SK-N-SH treated with all-trans-retinoic acid at 6 μM for 48 hours (cell line): ENCODE results near the gene BRMS1.
A peak's percentile ranks its signal among the peaks of the same experiment; 100 is the strongest.
"Not testable (repeated sequence)": the region's sequence is repeated elsewhere in the genome, so short reads cannot be mapped to it uniquely, and the experiment has no call there.

ENCODE experiments used
- ATAC-seq: fragments of 200-7000 bp; cut with Tn5 transposase; 3 replicates; pipeline ENCODE4 v1.9.1; 2020; ENCODE audit warnings: mild to moderate bottlenecking, moderate library complexity
- ARNTL ChIP-seq: fragments of 450-650 bp; formaldehyde crosslinking; IDR thresholded peaks from 2 replicates; pipeline ENCODE4 v1.5.0; 2020; ENCODE audit warnings: low read depth, mild to moderate bottlenecking, moderate library complexity, borderline replicate concordance
- BACH2 ChIP-seq: fragments of 250-450 bp; sonication (Bioruptor Pico); IDR thresholded peaks from 2 replicates; pipeline ENCODE4 v1.9.0; 2021; ENCODE audit warnings: mild to moderate bottlenecking, borderline replicate concordance
- CSDC2 ChIP-seq: fragments of 250-450 bp; sonication (Bioruptor Pico); IDR thresholded peaks from 2 replicates; pipeline ENCODE4 v1.5.0; 2020; ENCODE audit warnings: mild to moderate bottlenecking, moderate library complexity
- ESRRG ChIP-seq: fragments of 250-450 bp; sonication (Bioruptor Pico); IDR thresholded peaks from 2 replicates; pipeline ENCODE4 v1.6.1; 2021; ENCODE audit warnings: mild to moderate bottlenecking
- GLIS3 ChIP-seq: fragments of 250-450 bp; sonication (Bioruptor Pico); IDR thresholded peaks from 2 replicates; pipeline ENCODE4 v1.5.0; 2020; ENCODE audit warnings: mild to moderate bottlenecking, moderate library complexity
- OSR1 ChIP-seq: fragments of 250-450 bp; sonication (Bioruptor Pico); IDR thresholded peaks from 2 replicates; pipeline ENCODE4 v1.8.0; 2022; ENCODE audit warnings: moderate library complexity, mild to moderate bottlenecking, inconsistent platforms
- SNAI2 ChIP-seq: fragments of 250-450 bp; sonication (Bioruptor Pico); IDR thresholded peaks from 2 replicates; pipeline ENCODE4 v1.5.0; 2020; ENCODE audit warnings: mild to moderate bottlenecking, moderate library complexity
- TCF4 ChIP-seq: fragments of 250-450 bp; sonication (Bioruptor Pico); IDR thresholded peaks from 2 replicates; pipeline ENCODE4 v1.8.0; 2021; ENCODE audit warnings: mild to moderate bottlenecking, moderate library complexity, borderline replicate concordance
- TOX ChIP-seq: fragments of 250-450 bp; sonication (Bioruptor Pico); IDR thresholded peaks from 2 replicates; pipeline ENCODE4 v1.8.0; 2021; ENCODE audit warnings: mild to moderate bottlenecking, moderate library complexity, borderline replicate concordance
- ZFP3 ChIP-seq: fragments of 250-450 bp; sonication (Bioruptor Pico); IDR thresholded peaks from 2 replicates; pipeline ENCODE4 v1.5.0; 2020; ENCODE audit warnings: mild to moderate bottlenecking, moderate library complexity
- ZFP30 ChIP-seq: fragments of 450-650 bp; formaldehyde crosslinking; IDR thresholded peaks from 2 replicates; pipeline ENCODE4 v1.5.0; 2022; ENCODE audit warnings: mild to moderate bottlenecking, moderate library complexity
- ZNF565 ChIP-seq: fragments of 450-650 bp; formaldehyde crosslinking; conservative IDR thresholded peaks from 2 replicates; pipeline ENCODE4 v1.5.0; 2020; ENCODE audit warnings: low read depth, mild to moderate bottlenecking, moderate library complexity
- ZNF70 ChIP-seq: fragments of 450-650 bp; formaldehyde crosslinking; IDR thresholded peaks from 2 replicates; pipeline ENCODE4 v1.5.0; 2020; ENCODE audit warnings: mild to moderate bottlenecking, moderate library complexity
- TF ChIP-seq, protein P1 (sequence below): fragments of 250-450 bp; sonication (Bioruptor Pico); IDR thresholded peaks from 2 replicates; pipeline ENCODE4 v1.5.1; 2021; ENCODE audit warnings: mild to moderate bottlenecking, moderate library complexity
- TF ChIP-seq, protein P2 (sequence below): fragments of 250-450 bp; sonication (Bioruptor Pico); IDR thresholded peaks from 2 replicates; pipeline ENCODE4 v1.8.0; 2021; ENCODE audit warnings: low read depth, mild to moderate bottlenecking, moderate library complexity, borderline replicate concordance
- TF ChIP-seq, protein P3 (sequence below): fragments of 250-450 bp; sonication (Bioruptor Pico); IDR thresholded peaks from 2 replicates; pipeline ENCODE4 v1.5.1; 2020; ENCODE audit warnings: low read depth, mild to moderate bottlenecking, moderate library complexity
- TF ChIP-seq, protein P4 (sequence below): fragments of 250-450 bp; sonication (Bioruptor Pico); IDR thresholded peaks from 2 replicates; pipeline ENCODE4 v1.8.0; 2020; ENCODE audit warnings: mild to moderate bottlenecking, moderate library complexity, borderline replicate concordance
- TF ChIP-seq, protein P5 (sequence below): fragments of 250-450 bp; sonication (Bioruptor Pico); IDR thresholded peaks from 2 replicates; pipeline ENCODE4 v1.5.0; 2020; ENCODE audit warnings: mild to moderate bottlenecking, moderate library complexity

Gene BRMS1

DNA sequence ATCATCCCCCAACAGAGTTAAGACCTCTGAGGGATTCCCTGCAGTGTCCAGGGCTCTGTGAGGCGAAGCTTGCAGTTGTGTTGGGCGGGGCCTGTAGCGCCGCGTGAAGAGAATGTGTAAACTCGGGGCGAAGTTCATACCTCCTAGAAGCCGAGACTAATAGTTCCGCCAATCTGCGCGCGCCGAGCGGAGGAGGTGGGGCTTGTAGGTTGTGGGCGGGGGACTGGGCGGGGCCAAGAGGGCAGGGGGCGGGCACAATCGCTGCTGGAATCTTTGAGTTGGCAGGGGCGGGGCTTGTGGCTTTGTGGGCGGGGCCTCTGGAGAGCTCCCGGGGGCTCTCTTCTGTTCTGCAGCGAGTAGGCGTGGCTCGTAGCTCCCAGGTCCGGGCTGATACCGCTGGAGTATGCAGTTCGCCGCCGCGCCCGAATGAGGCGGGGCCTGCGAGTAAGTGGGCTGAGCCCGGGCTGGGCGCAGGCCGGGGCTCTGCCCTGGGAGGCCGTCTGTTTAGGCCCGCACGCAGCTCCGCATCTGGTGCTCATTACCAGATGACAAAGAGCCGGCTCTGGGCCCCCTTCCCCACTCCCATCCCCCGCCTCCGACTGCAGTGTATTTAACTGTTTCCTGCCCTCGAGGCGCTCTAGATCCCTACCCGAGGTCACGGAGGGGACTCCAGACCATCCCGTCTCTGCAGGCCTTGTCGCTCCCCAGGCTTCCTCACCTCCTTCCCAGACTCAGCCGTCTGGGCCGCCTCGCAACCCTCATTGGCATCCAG lies 32.2 kb downstream of the BRMS1 start (continued):
- TF ChIP-seq, protein P1, sequence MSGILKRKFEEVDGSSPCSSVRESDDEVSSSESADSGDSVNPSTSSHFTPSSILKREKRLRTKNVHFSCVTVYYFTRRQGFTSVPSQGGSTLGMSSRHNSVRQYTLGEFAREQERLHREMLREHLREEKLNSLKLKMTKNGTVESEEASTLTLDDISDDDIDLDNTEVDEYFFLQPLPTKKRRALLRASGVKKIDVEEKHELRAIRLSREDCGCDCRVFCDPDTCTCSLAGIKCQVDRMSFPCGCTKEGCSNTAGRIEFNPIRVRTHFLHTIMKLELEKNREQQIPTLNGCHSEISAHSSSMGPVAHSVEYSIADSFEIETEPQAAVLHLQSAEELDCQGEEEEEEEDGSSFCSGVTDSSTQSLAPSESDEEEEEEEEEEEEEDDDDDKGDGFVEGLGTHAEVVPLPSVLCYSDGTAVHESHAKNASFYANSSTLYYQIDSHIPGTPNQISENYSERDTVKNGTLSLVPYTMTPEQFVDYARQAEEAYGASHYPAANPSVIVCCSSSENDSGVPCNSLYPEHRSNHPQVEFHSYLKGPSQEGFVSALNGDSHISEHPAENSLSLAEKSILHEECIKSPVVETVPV, result no peak

DNA sequence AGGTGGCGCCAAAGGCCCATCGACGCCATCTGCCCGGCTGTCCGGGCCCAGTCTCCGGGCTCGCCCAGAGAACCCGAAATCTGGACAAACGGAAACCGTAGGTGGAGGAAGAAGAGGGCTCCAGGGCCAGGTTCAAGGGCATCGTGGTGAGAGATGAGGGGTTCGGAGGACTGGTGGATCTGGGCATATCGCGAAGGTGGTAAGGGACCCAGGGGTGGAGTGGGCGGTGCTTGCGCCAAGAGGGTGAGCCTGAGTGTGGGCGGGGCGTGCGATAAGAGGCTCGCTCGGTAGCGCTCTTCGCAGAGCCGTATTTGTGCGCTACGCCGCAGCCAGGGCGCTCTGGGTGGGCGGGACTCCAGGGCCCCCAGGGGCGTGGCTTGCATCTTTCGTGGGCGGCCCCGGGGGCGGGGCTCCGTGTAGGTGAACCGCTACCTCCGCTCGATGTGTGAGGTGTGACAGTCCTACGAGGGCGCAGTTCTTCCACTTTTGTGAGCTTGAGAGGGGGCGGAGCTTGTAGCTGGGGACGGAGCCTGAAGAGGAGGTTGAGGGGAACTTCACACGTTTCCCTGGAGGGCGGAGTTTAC lies 32.8 kb downstream of the BRMS1 start:
- peak; percentile 78 for ATAC-seq
- TF ChIP-seq TCF4 (CRISPR knock-in tag) (0 out of 2 replicates have a peak, but pooled peaks have one; percentile 17), BACH2 (CRISPR knock-in tag) (no peak), CSDC2 (CRISPR knock-in tag) (no peak), ZFP3 (CRISPR knock-in tag) (no peak), TOX (no peak), ESRRG (CRISPR knock-in tag) (no peak), SNAI2 (CRISPR knock-in tag) (no peak), GLIS3 (CRISPR knock-in tag) (no peak), ZFP30 (CRISPR knock-in tag) (no peak), ZNF565 (no peak), OSR1 (CRISPR knock-in tag) (no peak), ARNTL (CRISPR knock-in tag) (no peak)
- TF ChIP-seq, protein P1, result no peak
- TF ChIP-seq, protein P2, sequence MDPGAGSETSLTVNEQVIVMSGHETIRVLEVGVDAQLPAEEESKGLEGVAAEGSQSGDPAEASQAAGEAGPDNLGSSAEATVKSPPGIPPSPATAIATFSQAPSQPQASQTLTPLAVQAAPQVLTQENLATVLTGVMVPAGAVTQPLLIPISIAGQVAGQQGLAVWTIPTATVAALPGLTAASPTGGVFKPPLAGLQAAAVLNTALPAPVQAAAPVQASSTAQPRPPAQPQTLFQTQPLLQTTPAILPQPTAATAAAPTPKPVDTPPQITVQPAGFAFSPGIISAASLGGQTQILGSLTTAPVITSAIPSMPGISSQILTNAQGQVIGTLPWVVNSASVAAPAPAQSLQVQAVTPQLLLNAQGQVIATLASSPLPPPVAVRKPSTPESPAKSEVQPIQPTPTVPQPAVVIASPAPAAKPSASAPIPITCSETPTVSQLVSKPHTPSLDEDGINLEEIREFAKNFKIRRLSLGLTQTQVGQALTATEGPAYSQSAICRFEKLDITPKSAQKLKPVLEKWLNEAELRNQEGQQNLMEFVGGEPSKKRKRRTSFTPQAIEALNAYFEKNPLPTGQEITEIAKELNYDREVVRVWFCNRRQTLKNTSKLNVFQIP (CRISPR knock-in tag), result no peak
- TF ChIP-seq, protein P3, sequence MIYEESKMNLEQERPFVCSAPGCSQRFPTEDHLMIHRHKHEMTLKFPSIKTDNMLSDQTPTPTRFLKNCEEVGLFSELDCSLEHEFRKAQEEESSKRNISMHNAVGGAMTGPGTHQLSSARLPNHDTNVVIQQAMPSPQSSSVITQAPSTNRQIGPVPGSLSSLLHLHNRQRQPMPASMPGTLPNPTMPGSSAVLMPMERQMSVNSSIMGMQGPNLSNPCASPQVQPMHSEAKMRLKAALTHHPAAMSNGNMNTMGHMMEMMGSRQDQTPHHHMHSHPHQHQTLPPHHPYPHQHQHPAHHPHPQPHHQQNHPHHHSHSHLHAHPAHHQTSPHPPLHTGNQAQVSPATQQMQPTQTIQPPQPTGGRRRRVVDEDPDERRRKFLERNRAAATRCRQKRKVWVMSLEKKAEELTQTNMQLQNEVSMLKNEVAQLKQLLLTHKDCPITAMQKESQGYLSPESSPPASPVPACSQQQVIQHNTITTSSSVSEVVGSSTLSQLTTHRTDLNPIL (CRISPR knock-in tag), result no peak
- TF ChIP-seq, protein P4, sequence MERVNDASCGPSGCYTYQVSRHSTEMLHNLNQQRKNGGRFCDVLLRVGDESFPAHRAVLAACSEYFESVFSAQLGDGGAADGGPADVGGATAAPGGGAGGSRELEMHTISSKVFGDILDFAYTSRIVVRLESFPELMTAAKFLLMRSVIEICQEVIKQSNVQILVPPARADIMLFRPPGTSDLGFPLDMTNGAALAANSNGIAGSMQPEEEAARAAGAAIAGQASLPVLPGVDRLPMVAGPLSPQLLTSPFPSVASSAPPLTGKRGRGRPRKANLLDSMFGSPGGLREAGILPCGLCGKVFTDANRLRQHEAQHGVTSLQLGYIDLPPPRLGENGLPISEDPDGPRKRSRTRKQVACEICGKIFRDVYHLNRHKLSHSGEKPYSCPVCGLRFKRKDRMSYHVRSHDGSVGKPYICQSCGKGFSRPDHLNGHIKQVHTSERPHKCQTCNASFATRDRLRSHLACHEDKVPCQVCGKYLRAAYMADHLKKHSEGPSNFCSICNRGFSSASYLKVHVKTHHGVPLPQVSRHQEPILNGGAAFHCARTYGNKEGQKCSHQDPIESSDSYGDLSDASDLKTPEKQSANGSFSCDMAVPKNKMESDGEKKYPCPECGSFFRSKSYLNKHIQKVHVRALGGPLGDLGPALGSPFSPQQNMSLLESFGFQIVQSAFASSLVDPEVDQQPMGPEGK (CRISPR knock-in tag), result peak; percentile 46; the same call in 1 of the 2 replicates

DNA sequence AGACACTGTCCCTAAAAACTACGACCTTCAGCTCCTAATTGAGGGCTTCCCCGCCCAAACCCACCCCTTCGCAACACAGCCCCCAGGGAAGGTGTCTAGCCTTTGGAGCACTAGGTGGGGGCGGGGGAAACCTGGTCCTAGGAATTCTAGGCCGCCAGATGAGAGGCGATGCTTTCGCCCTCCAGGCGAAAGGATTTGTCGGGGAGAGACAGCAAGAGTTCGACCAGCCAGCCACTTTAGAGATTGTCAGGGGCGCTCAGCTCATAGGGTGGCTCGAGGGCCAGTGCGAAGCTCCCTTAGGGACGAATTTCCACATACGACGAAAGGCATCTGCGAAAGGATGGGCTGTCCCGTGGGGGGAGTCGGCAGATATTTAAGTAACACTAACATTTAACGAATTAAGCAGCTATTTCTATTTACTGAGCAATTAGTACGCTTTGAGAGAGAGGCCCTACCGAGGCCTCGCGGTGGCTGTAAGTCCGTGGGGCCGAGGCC lies 33.4 kb downstream of the BRMS1 start:
- TF ChIP-seq ZFP3 (CRISPR knock-in tag) (no peak), ZNF70 (CRISPR knock-in tag) (no peak)
- TF ChIP-seq, protein P5, sequence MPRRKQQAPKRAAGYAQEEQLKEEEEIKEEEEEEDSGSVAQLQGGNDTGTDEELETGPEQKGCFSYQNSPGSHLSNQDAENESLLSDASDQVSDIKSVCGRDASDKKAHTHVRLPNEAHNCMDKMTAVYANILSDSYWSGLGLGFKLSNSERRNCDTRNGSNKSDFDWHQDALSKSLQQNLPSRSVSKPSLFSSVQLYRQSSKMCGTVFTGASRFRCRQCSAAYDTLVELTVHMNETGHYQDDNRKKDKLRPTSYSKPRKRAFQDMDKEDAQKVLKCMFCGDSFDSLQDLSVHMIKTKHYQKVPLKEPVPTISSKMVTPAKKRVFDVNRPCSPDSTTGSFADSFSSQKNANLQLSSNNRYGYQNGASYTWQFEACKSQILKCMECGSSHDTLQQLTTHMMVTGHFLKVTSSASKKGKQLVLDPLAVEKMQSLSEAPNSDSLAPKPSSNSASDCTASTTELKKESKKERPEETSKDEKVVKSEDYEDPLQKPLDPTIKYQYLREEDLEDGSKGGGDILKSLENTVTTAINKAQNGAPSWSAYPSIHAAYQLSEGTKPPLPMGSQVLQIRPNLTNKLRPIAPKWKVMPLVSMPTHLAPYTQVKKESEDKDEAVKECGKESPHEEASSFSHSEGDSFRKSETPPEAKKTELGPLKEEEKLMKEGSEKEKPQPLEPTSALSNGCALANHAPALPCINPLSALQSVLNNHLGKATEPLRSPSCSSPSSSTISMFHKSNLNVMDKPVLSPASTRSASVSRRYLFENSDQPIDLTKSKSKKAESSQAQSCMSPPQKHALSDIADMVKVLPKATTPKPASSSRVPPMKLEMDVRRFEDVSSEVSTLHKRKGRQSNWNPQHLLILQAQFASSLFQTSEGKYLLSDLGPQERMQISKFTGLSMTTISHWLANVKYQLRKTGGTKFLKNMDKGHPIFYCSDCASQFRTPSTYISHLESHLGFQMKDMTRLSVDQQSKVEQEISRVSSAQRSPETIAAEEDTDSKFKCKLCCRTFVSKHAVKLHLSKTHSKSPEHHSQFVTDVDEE (CRISPR knock-in tag), result no peak
- ATAC-seq, result no peak

DNA sequence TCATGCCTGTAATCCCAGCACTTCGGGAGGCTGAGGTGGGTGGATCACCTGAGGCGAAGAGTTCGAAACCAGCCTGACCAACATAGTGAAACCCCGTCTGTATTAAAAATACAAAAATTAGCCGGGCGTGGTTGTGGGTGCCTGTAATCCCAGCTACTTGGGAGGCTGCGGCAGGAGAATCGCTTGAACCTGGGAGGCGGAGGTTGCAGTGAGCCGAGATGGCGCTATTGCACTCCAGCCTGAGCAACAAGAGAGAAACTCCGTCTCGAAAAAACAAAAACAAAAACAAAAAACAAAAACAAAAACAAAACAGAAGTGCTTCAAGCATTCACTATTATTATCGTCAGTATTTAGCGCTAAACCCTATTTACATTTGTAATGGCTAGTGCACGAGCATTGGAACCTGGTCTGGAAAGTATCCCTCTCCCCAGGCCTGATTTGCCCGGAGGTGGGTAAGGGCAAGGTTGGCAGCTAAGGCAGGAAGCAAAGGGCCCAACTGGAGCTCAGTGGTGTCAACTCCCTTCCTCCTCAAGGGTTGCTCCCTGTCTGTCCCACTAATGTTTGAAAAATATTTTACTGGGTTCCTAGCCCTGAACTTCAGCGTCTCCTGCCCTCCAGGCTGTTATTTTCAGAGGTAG lies 34.0 kb downstream of the BRMS1 start:
- ATAC-seq, result not testable (repeated sequence)
